HG03108 (cell line): Measurements from ENCODE around the gene CCNK.

Experiments
- ATAC-seq: cut with Tn5 transposase; IDR thresholded peaks from one replicate; pipeline ENCODE4 v1.9.1; 2021; ENCODE audit warnings: moderate library complexity; ENCODE audit not compliant: unreplicated experiment

CCNK gene

DNA sequence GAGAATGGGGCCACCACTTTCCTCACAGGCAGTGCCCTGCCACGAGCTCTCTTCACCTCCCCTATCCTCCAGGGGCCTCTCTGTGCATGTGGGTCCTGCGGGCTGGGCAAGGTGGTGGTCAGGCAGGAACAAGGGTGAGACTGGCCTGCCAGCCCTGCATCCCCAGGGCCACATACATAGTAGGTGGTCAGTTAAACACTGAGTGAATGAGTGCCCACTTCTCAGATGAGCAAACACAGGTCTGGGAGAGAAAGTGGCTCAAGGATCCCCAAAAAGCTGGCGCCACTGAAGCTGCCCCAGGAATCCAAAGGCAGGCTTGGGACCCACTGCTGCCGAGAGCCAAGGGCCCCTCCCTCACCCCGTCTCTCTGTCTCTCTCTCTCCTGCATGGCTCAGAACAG is 51.1 kb downstream of the CCNK start:
- no peak for ATAC-seq

GRCh38 chr14:99534333-99534732 is 53.1 kb downstream of the CCNK start:
- ATAC-seq = no peak

GRCh38 chr14:99534863-99535262 is 53.7 kb downstream of the CCNK start:
- no peak for ATAC-seq

GRCh38 chr14:99535448-99535847 is 54.2 kb downstream of the CCNK start:
- ATAC-seq = no peak

DNA sequence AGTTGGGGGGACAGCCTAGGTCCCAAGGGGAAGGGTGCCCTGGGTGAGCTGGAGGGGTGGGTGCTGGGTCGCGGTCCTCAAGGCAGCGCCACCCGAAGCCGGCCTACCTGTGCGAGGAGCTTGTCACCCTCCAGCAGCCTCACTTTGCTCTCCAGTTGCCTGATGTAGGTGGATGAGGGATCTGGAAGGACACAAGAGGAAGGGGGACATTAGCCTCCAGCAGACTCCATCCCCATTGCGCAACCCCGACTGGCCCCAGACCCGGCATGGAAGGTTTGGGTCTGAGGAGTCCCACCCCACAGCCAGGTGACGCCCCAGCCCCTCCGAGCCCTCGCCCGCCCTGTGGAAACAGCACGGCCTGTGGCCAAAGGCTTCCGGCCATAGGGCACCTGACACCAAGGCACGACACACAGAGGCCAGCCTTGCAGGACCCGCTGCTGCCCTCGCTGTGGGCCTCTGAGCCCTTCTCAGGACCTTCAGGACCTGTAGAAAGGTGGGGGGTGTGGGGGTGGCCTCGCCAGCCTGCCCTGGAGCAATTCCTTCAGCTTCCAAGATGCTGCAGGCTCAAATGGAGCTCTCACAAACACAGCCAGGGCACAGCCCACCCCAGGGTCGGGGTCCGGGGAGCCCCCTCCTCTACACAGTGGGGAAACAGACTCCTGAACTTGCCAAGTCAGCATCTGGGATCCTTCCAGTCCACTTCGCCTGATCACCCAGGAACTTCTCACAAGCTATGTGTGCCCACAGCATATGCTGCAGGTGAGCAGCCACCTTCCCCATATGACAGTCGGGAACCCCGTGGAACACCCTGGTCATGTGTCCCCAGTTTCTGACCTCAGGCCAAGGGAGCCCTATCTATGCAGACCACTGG is 54.9 kb downstream of the CCNK start:
- no peak for ATAC-seq

DNA sequence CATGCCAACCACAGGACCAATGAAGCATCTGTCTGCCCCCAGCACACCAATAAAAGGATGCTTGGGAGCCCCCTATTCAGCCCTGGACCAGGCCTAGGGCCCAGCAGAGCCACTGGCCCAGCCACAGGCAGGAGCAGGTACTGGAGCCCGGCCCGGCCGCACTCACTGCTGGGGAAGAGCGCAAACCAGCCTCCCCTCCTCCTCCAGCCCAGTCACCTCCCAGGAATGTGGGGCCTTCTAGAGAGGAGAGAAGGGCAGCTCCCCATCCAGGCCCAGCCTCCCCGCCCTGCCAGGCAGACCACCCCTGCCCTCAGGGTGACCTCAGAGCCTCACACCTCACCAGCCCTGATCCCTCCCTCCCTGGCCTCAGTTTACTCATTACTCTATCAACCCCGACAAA is 56.2 kb downstream of the CCNK start:
- ATAC-seq = no peak

DNA sequence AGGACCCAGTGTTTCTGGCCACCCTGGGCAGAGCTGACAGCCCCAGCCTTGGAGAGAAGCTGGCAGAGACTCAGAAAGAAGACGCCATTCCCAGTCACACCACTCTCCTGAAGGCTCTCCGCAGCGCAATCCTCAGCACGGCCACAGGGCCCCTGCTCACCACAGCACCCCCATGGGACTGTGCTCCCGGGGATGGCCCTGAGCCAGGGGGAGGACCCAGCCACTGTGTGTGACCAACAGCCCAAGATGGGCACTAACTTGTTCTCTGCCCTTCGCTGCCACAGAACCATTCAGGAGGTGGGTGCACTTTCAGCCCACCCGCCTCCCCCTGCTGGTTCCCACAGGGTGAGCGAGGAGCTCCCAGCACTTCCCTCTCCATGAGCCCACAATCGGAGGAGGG is 57.1 kb downstream of the CCNK start:
- ATAC-seq = no peak

DNA sequence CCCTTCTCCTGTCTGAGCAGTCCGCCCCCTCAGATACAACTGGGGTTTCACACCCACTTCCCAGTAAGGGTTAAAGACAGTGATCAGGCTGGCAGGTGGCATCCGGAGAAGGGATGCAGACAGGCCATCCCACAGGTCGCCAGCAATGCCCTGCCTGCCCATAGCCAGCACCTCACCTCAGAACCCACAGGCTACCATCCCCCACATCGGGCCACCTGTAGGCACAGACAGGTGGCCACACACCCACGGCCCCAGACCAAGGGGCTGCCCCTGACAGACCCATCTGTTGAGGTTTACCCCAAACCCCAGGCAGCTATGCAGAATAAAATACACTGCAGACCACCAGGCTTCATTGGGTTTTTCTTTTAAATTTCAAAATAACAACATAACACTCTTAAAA is 57.5 kb downstream of the CCNK start:
- ATAC-seq = no peak

DNA sequence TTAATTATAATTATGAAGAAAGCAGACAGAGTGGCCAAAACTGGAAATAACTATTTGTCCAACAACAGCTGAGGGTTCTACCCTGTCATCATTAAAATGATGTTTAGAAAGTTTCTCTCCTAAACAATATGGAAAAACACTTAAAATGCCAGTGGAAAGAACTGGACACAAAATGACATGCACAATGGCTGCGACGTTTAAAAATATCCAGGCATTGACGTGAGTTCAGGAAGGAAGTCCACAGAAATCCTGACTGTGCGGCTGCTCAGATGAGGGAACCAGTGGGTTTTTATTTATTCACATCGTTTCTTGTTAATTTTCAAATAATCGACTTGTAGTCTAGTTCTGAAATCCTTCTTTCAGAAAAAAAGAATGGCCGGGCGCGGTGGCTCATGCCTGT is 58.3 kb downstream of the CCNK start:
- no peak for ATAC-seq

- no peak for ATAC-seq
These were observed 59.2 kb downstream of the CCNK start for GRCh38 chr14:99540196-99541032.

DNA sequence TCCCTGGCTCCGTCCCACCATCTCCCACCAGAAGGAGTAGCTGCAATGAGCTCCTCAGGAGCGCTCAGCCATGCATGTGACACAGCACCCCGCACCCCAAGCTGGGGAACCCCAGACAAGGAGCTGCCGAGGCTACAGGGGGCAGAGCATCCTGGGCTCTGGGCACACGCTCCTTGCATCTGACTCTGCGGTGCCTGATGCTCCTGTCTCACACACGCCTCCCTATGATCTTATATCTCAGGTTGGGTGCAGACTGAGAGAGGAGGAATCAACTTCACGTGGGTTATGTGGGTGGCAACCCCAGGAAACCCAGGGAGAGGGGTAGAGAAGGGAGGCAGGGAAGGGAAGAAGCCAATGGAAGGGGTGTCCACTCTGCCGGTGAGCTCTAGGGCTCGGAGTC is 60.0 kb downstream of the CCNK start:
- ATAC-seq = no peak

DNA sequence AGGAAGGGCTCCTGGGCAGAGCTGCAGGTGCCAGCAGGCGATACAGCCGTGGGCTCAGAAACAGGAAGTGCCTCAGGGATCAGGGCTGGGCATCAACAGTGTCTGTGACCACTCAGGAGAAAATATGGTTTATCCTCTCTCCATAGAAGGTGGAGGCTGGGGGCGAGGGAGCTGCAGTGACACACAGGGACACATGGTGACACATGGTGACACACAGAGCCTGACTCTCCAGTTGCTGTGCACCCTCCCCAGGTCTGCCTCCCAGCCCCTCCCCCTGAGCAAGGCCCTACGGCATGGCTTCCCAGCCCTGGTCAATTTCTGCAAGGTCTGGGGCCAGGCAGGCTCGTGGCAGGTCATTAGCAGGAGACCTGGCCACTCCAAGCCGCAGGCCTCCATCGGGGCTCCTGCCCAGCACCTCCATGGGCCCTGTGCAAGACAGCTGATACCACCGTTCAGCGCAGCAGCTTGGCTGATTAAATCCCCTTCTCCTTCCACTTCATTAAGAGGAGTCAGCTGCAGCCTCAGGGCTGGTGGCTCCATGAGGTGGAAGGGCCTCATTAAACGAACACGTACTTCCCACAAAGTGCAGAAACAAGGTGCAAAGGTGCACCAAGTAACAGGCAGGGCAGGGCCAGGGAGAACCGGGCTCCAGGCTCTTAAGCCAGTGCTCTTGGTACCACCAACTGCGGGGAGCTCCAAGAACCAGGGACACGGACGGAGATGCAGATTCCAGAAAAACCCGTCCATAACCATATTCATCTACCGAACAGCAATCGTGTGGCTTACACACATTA is 60.7 kb downstream of the CCNK start:
- ATAC-seq = no peak

- ATAC-seq = no peak
These were observed 61.4 kb downstream of the CCNK start for GRCh38 chr14:99542566-99542965.

- ATAC-seq = no peak
These were observed 62.2 kb downstream of the CCNK start for GRCh38 chr14:99543370-99543769.

DNA sequence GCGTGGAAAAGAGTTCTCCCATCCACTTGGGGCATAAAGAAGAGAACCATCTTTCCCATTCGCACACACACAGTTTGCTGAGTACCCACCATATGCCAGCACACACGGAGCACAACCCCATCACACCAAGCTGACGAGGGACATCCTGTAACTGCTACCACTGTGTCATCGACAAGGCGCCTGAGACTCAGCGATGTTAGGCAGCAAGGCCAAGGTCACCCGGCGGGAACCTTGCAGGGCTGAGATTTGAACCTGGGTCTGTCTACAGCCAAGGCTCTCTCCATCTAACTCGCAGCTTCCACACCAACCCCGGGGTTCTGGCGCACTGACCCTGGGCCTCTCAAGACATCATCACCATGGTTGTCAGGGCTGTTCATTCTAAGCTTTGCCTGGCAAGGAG is 62.8 kb downstream of the CCNK start:
- ATAC-seq = no peak

DNA sequence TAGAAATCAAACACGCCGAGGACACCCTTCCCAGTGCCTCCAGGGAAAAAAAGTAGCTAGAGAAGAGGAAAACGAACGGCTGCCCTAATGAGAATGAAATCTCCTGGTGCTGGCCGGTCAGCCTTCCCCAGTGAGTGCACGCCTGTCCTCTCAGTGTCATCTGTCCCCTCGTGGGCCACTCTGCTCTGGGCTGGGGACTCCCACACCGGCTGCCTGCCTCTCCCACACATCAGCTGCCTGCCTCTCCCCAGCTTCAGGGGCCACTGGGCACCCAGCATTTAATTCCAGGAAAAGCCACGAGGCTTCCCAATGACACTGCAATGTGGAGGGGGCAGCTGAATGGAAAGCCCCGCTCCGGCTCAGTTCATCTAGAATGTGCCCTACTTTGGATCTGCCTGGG is 63.8 kb downstream of the CCNK start:
- no peak for ATAC-seq

DNA sequence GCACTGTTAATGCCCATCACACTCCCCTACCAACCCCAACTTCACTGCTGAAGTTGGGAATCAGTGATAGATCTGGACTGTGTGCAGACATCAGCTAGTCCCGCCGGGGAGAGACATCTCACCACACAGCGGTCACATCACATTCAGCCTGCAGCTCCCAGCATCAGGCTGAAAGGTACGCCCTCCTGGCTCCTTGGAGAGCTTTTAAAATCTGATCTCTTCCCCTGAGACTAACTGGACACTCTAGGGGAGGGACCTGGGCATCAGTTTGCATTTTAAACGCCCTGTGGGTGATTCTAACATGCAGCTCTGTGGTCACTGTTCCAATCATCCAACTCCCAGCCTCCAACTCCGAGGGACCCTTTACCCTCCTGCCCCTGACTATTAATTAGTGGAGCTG is 64.4 kb downstream of the CCNK start:
- ATAC-seq = no peak

- no peak for ATAC-seq
These were observed 65.1 kb downstream of the CCNK start for GRCh38 chr14:99546234-99546879.

- ATAC-seq = no peak
These were observed 67.0 kb downstream of the CCNK start for GRCh38 chr14:99548255-99548654.

- ATAC-seq = no peak
These were observed 67.8 kb downstream of the CCNK start for GRCh38 chr14:99548871-99549515.
